ENCODE results near the gene FAHD2A.
"Not testable (repeated sequence)": the region's sequence is repeated elsewhere in the genome, so short reads cannot be mapped to it uniquely, and the experiment has no call there.

Gene FAHD2A, protein sequence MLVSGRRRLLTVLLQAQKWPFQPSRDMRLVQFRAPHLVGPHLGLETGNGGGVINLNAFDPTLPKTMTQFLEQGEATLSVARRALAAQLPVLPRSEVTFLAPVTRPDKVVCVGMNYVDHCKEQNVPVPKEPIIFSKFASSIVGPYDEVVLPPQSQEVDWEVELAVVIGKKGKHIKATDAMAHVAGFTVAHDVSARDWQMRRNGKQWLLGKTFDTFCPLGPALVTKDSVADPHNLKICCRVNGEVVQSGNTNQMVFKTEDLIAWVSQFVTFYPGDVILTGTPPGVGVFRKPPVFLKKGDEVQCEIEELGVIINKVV

DNA sequence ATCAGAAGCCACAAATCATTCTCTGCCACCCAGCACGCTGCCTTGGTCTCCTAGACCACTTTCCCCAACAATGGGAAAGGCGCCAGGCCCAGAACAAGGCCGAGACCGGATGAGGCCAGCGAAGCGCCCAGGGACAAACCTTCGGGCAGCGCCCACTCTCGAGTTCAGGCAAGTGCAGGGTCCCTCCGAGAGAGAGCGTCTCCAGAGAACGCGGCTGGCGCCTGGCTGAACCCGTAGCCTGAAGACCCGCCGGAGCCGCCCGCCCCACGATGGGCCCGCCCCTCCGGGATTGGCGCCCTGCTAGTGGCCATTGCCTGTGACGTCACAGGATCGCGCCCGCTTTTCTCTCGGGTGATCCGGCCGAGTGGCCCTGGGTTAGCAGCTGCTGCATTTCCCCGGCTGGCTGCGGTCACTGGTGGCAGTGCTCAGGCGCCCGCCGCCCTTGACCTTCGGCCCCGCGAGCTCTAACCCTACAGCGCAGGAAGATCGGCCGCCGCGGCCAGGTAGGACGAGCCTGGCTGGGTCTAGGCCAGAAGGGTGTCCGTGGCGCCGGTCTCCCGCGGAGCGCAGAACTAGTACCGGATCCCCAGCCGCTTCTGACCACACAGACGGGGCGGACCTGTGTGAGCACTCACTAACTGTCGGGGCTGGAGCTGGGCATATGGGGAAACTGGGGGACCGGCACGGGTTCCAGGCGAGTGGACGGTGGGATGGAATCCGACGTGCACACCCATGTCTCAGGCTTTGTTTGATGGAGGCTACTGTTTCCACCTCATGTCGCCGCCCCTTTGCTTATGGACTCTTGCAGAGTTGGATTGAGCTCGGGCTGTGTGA, at the start of gene FAHD2A:
Gene FAHD2A, plus strand, starts transcription at position 339 of the 834 bp plus-strand sequence. CDS start 2,851 bp downstream, outside the sequence.
- DNase-seq (ENCODE audit: low read depth), result peak; percentile 93

DNA sequence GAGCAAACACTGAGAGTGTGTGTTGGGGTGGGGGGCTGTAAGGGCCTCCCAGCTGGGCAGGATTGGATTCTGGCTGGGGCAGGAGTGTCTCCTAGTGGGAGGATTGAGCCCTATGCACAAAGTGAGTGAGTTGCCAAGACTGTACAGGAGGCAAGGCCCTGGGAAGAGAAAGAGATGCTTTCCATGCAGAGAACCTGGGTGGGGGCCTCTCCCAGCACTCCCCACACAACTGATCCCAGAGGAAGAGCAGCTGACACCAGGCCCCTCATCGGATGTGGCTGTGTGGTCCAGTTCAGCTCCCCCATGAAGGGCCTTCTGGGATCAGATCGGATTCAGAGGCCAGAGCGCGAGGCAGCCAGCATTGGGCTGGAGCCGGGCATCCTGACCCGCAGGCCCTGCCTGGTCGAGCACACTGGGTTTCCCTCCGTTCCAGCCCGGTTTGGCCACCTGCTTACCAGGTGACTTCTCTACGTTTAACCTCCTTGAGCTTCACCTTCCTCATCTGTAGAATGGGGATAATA, 49.4 kb upstream of the FAHD2A start:
- DNase-seq (ENCODE audit: low read depth), result no peak

DNA sequence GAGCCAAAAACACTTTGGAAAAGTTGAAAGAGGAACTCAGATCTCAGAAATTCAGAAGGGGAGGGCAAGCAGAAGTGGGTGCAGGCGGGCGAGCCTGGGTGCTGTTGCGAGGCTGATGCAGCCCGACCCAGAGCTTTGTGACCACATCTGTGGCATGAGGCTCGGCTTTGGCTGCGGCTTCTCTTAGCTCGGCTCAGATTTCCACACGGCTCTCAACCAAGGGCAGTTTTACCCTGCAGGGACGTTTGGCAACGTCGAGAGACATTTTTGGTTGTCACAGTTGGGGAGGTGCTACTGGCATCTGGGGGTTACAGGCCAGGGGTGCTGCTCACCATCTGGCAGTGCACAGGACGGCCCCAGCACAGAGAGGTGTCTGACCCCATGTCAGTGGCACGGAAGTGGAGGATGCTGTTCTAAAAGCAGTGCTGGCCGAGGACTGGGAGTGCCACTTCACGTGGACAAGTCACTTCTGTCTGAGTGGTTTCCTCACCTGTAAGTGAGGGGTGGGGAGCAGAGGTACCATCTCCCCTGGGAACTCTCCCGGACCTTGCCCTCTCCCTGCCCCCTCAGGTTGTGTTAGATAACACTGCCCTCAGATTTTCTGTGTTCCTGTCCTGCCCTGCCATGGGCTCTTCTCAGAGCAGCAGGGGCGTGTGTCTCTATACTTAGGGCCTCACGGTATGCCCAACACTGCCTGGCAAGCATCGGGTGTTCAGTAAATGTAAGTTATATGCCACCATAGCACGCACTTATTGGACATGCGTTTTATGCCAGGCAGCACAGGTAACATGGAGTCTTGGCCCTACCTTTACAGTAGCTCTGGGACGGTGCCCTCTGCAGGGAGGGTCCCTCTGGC, 48.7 kb upstream of the FAHD2A start:
- no peak for DNase-seq (ENCODE audit: low read depth)

DNA sequence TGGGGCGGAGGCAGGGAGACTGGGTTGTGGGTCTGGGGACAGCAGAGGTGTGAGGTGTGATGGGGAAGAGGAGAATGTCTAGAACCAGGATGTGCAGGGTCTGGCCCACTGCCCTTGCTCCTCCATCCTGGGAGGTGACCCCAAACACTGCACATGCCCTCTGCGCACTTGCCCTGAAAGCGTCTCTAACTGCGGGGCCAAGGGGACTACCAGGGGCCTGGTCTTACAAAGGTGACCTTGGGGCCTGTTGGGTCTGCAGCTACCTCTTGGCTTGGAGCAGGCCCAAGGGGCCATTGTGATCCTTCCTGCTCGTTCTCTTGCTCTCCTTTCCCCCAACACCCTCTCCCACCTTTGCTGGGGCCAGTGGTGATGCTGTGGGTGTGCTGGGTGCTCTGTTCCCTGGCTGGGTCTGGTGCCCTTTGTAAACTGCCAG, 48.0 kb upstream of the FAHD2A start:
- no peak for DNase-seq (ENCODE audit: low read depth)

DNA sequence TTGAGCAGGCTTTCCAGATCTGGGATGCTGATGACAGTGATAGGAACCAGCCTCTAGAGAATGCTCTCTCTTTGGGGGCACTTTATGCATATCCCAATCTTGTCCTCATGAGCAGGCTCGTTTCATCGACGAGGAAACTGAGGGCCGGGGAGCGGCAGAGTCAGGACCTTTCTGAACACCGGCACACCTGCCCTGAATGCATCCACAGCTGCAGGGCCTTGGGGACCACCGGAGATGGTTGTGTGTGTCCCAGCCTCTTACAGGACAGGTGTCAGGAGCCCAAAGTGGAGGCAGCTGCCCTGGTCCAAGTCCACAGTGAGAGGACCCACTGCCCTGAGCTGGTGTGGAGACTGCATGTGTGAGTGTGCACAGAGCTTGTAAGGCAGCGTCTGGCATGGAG, 47.6 kb upstream of the FAHD2A start:
- DNase-seq (ENCODE audit: low read depth), result no peak

- not testable (repeated sequence) for DNase-seq (ENCODE audit: low read depth)
Observed at GRCh38 chr2:95355486-95355885, 47.0 kb upstream of the FAHD2A start.

DNA sequence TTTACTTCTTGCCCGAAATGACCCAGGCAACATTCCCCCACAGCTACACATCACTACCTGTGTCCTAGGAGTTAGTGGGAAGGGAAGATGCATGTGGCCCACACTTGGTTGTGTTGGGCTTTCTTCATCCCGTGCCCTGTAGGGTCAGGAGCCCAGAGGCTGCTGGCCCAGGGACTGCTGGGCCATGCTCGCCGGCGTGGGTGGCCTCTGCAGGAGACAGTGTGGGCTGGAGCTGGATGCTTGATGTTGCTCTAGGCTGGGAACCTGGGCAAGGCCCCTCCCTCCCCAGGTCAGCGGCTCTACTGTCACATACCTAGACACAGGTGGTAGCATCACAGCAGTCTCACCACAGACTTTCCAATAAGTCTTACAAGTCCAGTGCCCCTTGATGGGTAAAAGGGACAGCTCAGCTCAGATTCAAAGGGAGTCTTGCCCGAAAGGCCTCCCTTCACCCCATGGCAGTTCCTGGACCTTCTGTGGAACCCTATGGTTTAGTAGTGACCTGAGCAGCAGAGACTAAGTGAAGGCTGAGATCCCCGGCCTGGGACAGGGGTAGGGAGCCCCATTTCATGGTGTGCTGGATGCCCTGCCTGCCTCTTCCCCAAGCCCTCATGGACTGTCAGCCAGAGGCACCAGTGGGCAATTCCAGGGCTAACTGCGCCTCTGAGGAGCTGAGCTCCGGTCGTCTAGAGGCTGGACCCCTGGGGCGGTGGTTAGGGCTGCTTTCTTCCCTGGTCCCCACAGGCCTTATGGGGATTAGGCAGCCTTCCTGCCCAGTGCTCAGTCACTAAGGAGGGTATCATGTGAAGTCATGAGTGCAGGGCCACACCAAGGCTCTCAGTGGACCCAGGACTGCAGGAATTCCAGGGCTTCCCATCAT, 45.4 kb upstream of the FAHD2A start:
- no peak for DNase-seq (ENCODE audit: low read depth)

DNA sequence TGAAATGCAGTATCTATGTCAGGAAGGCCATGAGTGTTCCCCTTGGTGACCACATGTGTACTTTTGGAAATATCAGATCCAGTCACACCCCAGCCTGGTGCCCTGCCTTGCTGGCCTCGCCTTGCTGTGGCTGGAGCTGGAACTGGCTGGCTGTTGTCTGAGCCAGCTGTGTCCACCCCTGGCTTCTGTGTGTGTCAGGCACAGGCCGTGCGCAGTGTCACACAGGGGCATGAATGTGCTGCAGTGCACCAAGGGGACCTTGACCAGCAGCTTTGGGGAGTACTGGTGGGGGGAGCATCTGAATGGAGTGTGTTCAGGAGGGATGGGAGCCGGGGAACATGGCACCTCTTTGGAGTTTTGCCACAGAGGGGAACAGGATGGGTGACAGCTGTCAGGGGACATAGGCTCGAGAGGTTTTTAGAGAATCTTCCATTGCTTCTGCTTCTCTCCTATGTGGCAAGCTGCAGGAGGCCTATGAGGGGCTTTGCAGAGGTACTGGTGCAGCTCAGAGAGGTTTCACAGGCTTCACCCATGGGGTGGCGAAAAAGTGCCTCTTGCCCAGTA, 44.7 kb upstream of the FAHD2A start:
- no peak for DNase-seq (ENCODE audit: low read depth)

DNA sequence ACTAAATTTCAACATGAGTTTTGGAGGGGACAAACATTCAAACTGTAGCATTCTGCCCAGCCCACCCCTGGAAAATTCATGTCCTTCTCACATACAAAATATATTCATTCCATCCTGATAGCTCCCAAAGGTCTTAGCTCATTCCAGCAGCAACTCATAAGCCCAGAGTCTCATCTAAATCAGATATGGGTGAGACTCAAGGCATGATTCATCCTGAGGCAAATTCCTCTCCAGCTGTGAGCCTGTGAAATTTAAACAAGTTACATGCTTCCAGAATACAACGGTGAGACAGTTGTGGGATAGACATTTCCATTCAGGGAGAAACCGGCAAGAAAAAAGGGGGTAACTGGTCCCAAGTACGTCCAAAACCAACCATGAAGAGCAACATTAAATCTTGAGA, 43.5 kb upstream of the FAHD2A start:
- no peak for DNase-seq (ENCODE audit: low read depth)

DNA sequence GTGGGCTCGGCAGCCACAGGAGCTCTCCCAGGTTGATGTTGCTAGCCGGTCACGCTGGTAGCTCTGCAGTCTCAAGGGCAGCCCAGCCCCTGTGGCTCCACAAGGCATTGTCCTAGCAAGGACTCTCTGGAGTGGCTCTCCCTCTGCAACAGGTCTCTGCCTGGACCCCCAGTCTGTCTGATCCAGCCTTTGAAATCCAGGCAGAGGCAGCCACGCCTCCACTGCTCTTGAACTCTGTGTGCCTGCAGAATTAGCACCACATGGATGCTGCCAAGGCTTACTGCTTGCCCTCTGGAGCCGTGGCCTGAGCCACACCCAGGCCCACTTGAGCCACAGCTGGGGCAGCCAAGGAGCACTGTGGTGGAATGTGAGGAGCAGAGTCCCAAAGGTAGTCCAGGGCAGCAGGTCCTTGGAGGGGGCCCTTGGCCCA, 43.0 kb upstream of the FAHD2A start:
- no peak for DNase-seq (ENCODE audit: low read depth)

GRCh38 chr2:95361216-95361980, 41.1 kb upstream of the FAHD2A start:
- DNase-seq (ENCODE audit: low read depth), result no peak

- DNase-seq (ENCODE audit: low read depth), result no peak
Observed at GRCh38 chr2:95362486-95362885, 40.0 kb upstream of the FAHD2A start.

- no peak for DNase-seq (ENCODE audit: low read depth)
Observed at GRCh38 chr2:95366514-95366913, 36.0 kb upstream of the FAHD2A start.

- DNase-seq (ENCODE audit: low read depth), result no peak
Observed at GRCh38 chr2:95372216-95372829, 30.2 kb upstream of the FAHD2A start.

- no peak for DNase-seq (ENCODE audit: low read depth)
Observed at GRCh38 chr2:95372845-95373244, 29.7 kb upstream of the FAHD2A start.

DNA sequence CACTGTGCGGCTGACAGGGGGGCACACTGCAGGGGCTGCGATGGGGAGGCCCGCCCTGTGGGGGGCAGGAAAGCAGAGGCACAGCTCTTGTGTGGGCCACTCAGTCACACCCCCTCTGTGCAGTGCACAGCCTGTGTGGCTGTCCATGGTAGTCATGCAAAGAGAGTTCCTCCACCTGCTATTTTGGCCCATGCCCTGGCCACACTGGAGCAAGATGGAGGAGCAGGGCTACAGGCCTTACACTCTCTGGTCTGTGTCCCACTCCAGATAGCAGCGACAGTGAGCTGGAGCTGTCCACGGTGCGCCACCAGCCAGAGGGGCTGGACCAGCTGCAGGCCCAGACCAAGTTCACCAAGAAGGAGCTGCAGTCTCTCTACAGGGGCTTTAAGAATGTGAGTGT, 28.5 kb upstream of the FAHD2A start:
- DNase-seq (ENCODE audit: low read depth), result no peak

DNA sequence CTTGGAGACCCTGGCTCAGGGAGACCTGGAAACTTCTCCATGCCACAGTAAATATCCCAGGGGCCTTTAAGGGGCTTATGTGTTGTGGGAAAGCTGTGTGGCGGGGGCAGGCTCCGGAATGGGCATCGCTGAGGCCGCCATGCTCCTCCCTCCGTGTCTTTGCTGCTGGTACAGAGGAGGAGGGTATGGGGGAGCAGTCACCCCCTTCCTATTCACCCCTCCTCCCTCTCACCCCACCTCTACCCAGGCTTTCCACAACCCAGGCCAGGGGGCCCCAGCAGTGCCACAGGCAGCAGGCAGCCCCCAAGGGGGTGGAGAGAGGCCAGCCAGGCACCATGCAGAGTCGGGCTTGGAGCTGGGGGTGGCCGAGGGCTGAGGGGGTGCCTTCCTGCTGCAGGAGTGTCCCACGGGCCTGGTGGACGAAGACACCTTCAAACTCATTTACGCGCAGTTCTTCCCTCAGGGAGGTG, 28.0 kb upstream of the FAHD2A start:
- DNase-seq (ENCODE audit: low read depth), result no peak

- DNase-seq (ENCODE audit: low read depth), result no peak
Observed at GRCh38 chr2:95374921-95375471, 27.5 kb upstream of the FAHD2A start.

DNA sequence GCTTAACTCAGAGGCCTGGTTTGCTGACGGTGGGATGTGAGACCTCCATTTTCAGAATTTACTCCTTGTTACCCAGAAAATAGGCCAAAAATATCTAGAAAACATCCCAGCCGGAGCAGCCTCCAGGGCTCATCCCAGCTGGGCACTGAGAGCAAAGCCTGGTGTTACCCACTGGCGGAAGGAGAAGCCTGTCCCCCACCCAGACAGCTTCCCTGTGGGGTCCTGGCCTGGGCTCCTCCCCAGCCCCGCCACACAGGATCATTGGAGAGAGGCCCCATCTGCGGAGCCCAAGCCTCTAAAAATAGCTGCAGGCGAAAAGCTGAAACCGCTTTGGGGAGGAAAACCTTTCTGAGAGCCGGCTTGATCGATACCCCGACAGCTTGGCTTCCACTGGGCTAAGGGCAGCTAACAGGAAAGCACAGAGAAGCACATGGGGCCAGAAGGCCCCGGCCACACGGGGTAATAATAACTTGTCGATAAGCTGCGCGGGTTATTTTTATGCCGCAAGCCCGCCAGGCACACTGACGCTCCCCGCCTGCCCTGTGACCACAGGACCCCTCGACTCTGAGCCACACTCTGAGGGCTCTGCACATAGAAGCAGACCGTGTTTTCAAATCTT, 26.9 kb upstream of the FAHD2A start:
- no peak for DNase-seq (ENCODE audit: low read depth)

All from activated T-cell treated with anti-CD3 and anti-CD28 coated beads for 48 hours (primary cell).